ENCODE results near the gene MGAT3. TPM values are rescaled to one million over a fixed set of nuclear protein-coding genes. Genes with fewer than 3 reads are reported as not detected.

The MGAT3 gene
- total and polyA plus RNA-seq, 2 of the 8 experiments (the other 6 are each of a cell fraction or from before 2014, with no cell fraction given): 4.3 to 9.2 TPM

DNA sequence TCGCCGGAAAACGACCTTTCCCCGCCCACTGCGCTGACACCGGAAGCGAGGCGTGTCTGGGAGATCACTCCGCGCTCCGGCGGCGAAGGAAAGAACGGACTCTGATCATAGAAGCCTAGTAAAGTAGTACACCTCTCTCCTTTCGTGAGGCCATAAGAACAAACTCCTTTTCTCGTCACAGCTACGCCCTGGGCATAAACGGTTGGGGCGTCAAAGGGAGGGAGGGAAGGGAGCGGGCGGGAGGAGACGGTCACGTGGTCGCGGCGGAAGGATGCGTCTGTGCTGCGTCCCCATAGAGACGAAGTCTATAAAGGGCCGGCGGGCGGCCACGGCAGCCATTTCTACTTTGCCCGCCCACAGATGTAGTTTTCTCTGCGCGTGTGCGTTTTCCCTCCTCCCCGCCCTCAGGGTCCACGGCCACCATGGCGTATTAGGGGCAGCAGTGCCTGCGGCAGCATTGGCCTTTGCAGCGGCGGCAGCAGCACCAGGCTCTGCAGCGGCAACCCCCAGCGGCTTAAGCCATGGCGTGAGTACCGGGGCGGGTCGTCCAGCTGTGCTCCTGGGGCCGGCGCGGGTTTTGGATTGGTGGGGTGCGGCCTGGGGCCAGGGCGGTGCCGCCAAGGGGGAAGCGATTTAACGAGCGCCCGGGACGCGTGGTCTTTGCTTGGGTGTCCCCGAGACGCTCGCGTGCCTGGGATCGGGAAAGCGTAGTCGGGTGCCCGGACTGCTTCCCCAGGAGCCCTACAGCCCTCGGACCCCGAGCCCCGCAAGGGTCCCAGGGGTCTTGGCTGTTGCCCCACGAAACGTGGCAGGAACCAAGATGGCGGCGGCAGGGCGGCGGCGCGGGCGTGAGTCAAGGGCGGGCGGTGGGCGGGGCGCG lies 63.7 kb downstream of the MGAT3 start, which contains the start of gene ATF4 (continued):
- peak; percentile 12 to 75; a peak in 1 of 4 replicates for TF ChIP-seq SIN3A (conservative IDR thresholded peaks at IDR 0.05 in 1 of 2, IDR thresholded peaks at IDR 0.05 in 1 of 2; ENCODE audit: low read depth in 1 of 2, low read length in 2 of 2)
- TF ChIP-seq, protein P1, sequence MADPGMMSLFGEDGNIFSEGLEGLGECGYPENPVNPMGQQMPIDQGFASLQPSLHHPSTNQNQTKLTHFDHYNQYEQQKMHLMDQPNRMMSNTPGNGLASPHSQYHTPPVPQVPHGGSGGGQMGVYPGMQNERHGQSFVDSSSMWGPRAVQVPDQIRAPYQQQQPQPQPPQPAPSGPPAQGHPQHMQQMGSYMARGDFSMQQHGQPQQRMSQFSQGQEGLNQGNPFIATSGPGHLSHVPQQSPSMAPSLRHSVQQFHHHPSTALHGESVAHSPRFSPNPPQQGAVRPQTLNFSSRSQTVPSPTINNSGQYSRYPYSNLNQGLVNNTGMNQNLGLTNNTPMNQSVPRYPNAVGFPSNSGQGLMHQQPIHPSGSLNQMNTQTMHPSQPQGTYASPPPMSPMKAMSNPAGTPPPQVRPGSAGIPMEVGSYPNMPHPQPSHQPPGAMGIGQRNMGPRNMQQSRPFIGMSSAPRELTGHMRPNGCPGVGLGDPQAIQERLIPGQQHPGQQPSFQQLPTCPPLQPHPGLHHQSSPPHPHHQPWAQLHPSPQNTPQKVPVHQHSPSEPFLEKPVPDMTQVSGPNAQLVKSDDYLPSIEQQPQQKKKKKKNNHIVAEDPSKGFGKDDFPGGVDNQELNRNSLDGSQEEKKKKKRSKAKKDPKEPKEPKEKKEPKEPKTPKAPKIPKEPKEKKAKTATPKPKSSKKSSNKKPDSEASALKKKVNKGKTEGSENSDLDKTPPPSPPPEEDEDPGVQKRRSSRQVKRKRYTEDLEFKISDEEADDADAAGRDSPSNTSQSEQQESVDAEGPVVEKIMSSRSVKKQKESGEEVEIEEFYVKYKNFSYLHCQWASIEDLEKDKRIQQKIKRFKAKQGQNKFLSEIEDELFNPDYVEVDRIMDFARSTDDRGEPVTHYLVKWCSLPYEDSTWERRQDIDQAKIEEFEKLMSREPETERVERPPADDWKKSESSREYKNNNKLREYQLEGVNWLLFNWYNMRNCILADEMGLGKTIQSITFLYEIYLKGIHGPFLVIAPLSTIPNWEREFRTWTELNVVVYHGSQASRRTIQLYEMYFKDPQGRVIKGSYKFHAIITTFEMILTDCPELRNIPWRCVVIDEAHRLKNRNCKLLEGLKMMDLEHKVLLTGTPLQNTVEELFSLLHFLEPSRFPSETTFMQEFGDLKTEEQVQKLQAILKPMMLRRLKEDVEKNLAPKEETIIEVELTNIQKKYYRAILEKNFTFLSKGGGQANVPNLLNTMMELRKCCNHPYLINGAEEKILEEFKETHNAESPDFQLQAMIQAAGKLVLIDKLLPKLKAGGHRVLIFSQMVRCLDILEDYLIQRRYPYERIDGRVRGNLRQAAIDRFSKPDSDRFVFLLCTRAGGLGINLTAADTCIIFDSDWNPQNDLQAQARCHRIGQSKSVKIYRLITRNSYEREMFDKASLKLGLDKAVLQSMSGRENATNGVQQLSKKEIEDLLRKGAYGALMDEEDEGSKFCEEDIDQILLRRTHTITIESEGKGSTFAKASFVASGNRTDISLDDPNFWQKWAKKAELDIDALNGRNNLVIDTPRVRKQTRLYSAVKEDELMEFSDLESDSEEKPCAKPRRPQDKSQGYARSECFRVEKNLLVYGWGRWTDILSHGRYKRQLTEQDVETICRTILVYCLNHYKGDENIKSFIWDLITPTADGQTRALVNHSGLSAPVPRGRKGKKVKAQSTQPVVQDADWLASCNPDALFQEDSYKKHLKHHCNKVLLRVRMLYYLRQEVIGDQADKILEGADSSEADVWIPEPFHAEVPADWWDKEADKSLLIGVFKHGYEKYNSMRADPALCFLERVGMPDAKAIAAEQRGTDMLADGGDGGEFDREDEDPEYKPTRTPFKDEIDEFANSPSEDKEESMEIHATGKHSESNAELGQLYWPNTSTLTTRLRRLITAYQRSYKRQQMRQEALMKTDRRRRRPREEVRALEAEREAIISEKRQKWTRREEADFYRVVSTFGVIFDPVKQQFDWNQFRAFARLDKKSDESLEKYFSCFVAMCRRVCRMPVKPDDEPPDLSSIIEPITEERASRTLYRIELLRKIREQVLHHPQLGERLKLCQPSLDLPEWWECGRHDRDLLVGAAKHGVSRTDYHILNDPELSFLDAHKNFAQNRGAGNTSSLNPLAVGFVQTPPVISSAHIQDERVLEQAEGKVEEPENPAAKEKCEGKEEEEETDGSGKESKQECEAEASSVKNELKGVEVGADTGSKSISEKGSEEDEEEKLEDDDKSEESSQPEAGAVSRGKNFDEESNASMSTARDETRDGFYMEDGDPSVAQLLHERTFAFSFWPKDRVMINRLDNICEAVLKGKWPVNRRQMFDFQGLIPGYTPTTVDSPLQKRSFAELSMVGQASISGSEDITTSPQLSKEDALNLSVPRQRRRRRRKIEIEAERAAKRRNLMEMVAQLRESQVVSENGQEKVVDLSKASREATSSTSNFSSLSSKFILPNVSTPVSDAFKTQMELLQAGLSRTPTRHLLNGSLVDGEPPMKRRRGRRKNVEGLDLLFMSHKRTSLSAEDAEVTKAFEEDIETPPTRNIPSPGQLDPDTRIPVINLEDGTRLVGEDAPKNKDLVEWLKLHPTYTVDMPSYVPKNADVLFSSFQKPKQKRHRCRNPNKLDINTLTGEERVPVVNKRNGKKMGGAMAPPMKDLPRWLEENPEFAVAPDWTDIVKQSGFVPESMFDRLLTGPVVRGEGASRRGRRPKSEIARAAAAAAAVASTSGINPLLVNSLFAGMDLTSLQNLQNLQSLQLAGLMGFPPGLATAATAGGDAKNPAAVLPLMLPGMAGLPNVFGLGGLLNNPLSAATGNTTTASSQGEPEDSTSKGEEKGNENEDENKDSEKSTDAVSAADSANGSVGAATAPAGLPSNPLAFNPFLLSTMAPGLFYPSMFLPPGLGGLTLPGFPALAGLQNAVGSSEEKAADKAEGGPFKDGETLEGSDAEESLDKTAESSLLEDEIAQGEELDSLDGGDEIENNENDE (IDR thresholded peaks at IDR 0.05; ENCODE audit: insufficient replicate concordance, low read length): no peak
- TF ChIP-seq HDAC2 (IDR thresholded peaks at IDR 0.05; ENCODE audit: borderline replicate concordance in 1 of 2, low read depth in 2 of 2, low read length in 2 of 2): no peak; a peak in 1 of 4 replicates
- TF ChIP-seq, protein P2, sequence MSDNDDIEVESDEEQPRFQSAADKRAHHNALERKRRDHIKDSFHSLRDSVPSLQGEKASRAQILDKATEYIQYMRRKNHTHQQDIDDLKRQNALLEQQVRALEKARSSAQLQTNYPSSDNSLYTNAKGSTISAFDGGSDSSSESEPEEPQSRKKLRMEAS (IDR thresholded peaks at IDR 0.05): peak; percentile 94
- TF ChIP-seq TAF1 (IDR thresholded peaks at IDR 0.05; ENCODE audit: low read depth, low read length): peak; percentile 99
- TF ChIP-seq SAP30 (IDR thresholded peaks at IDR 0.05; ENCODE audit: insufficient read depth, insufficient replicate concordance, low read length): no peak
- TF ChIP-seq GTF2F1 (IDR thresholded peaks at IDR 0.05; ENCODE audit: borderline replicate concordance, low read depth, low read length): peak; percentile 98
- TF ChIP-seq YY1 (IDR thresholded peaks at IDR 0.05; ENCODE audit: low read depth, low read length): peak; percentile 94

Data from H1 (cell line).